ENCODE measurements around the gene MYD88. TPM values are rescaled to one million over a fixed set of nuclear protein-coding genes. Genes with fewer than 3 reads are reported as not detected.

MYD88 gene
- total RNA-seq, 1 experiment from 2014 or later = 14.8 TPM

DNA sequence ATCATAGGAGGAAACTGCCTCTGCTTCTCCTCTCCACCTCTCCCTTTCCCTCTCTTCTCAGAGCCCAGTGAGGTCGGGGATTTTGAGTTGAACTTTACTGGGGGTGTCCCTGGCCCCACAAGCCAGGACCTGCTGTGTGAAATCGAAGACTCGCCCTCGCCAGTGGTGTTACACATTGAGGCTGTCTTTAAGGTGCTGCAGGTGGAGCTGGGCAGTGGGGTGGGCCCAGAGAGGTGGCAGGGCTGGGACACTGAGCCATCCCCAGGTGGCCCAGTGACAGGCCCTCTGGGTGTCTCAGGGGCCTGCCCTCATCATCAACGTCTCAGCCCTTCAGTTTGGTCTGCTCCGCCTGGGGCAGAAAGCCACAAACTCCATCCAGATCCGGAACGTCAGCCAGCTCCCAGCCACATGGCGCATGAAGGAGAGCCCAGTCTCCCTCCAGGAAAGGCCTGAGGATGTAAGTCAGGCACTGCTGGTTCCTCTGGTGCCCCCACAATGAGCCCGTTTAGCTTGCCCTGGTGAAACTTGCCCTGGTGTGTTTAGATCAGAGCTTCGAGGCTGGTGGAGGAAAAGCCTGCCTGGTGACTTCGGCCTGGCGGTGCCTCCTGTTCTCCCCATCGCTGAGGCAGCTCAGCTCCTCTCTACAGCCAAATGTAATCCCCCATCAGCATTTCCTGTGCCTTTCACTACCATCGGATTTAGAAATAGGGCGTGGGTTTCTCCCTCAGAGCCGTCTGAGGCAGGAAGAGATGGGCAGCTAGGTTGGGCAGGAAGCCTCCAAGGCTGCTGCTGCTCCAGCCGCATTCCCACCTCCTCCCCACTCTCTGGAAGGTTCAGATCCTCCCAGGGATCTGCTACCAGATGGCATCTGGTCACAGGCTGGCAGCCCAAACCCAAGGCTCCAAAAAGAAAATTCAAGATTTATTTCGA is 40.8 kb upstream of the MYD88 start:
- Histone ChIP-seq H3K4me1 (ENCODE audit: control insufficient read depth in 1 of 2, insufficient read depth in 2 of 2, low read length in 2 of 2) (no peaks in the 10 kb centered on the region), H3K9me2 (ENCODE audit: insufficient read depth) (no peaks in the 10 kb centered on the region), H3K4me3 (replicated peaks in 1 of 2; ENCODE audit: low read depth in 1 of 2, low read length in 2 of 2) (no peak overlapping the region), H3K79me2 (ENCODE audit: insufficient read depth, low read length) (no peaks in the 10 kb centered on the region), H3K4me2 (ENCODE audit: low read length) (no peak overlapping the region), H3K9me3 (ENCODE audit: control insufficient read depth in 1 of 2, insufficient read depth in 1 of 2, low read depth in 1 of 2, low read length in 2 of 2) (no peaks in the 10 kb centered on the region), H4K20me1 (ENCODE audit: insufficient read depth) (no peaks in the 10 kb centered on the region), H3K9ac (ENCODE audit: low read length) (no peak overlapping the region), H3K27ac (ENCODE audit: low read depth, low read length) (no peak overlapping the region), H3K36me3 (ENCODE audit: control insufficient read depth in 1 of 2, insufficient read depth in 2 of 2, low read length in 2 of 2) (no peaks in the 10 kb centered on the region), H3K27me3 (ENCODE audit: insufficient read depth, low read length) (peaks cover 5% of the 10 kb centered on the region; the same call in 1 of the 2 replicates), H2AFZ (ENCODE audit: low read depth, low read length, poor library complexity, severe bottlenecking) (no peak overlapping the region)
- BruUV-seq (replicated peaks) = no TSS peak
- TF ChIP-seq YY1 (IDR thresholded peaks at IDR 0.05; ENCODE audit: extremely low read depth, insufficient replicate concordance, low read depth, low read length) (no peak), TCF7L2 (IDR thresholded peaks at IDR 0.05; ENCODE audit: borderline replicate concordance, extremely low read depth, insufficient read depth, insufficient read length) (no peak), CEBPB (IDR thresholded peaks at IDR 0.05; ENCODE audit: low read depth) (no peak), EZH2 (IDR thresholded peaks at IDR 0.05) (no peak), ELF1 (IDR thresholded peaks at IDR 0.05; ENCODE audit: borderline replicate concordance, low read depth) (no peak)
- TF ChIP-seq, protein P1, sequence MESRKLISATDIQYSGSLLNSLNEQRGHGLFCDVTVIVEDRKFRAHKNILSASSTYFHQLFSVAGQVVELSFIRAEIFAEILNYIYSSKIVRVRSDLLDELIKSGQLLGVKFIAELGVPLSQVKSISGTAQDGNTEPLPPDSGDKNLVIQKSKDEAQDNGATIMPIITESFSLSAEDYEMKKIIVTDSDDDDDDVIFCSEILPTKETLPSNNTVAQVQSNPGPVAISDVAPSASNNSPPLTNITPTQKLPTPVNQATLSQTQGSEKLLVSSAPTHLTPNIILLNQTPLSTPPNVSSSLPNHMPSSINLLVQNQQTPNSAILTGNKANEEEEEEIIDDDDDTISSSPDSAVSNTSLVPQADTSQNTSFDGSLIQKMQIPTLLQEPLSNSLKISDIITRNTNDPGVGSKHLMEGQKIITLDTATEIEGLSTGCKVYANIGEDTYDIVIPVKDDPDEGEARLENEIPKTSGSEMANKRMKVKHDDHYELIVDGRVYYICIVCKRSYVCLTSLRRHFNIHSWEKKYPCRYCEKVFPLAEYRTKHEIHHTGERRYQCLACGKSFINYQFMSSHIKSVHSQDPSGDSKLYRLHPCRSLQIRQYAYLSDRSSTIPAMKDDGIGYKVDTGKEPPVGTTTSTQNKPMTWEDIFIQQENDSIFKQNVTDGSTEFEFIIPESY (IDR thresholded peaks at IDR 0.05; ENCODE audit: extremely low read depth, insufficient replicate concordance, low read length) = no peak
- TF ChIP-seq, protein P2, sequence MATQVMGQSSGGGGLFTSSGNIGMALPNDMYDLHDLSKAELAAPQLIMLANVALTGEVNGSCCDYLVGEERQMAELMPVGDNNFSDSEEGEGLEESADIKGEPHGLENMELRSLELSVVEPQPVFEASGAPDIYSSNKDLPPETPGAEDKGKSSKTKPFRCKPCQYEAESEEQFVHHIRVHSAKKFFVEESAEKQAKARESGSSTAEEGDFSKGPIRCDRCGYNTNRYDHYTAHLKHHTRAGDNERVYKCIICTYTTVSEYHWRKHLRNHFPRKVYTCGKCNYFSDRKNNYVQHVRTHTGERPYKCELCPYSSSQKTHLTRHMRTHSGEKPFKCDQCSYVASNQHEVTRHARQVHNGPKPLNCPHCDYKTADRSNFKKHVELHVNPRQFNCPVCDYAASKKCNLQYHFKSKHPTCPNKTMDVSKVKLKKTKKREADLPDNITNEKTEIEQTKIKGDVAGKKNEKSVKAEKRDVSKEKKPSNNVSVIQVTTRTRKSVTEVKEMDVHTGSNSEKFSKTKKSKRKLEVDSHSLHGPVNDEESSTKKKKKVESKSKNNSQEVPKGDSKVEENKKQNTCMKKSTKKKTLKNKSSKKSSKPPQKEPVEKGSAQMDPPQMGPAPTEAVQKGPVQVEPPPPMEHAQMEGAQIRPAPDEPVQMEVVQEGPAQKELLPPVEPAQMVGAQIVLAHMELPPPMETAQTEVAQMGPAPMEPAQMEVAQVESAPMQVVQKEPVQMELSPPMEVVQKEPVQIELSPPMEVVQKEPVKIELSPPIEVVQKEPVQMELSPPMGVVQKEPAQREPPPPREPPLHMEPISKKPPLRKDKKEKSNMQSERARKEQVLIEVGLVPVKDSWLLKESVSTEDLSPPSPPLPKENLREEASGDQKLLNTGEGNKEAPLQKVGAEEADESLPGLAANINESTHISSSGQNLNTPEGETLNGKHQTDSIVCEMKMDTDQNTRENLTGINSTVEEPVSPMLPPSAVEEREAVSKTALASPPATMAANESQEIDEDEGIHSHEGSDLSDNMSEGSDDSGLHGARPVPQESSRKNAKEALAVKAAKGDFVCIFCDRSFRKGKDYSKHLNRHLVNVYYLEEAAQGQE (IDR thresholded peaks at IDR 0.05; ENCODE audit: low read depth) = no peak
- intact Hi-C loops (cut with micrococcal nuclease) = no loop called here
- CTCF ChIA-PET = no interaction called here
- ATAC-seq (no peak), DNase-seq (ENCODE audit: low read depth, low spot score) (no peak)
- POLR2A ChIA-PET = no interaction called here
- RAD21 ChIA-PET (ENCODE audit: low non-redundant PET in 1 of 2, low total read pairs in 2 of 2, uncharacterized antibody in 2 of 2, unreplicated experiment in 2 of 2) = no interaction called here
